Activated CD8-positive, alpha-beta T cell treated with anti-CD3 and anti-CD28 coated beads for 36 hours (primary cell): Measurements from ENCODE around the gene UPK3A. TPM values are rescaled to one million over a fixed set of nuclear protein-coding genes. Genes with fewer than 3 reads are reported as not detected.
"Not testable (repeated sequence)": the region's sequence is repeated elsewhere in the genome, so short reads cannot be mapped to it uniquely, and the experiment has no call there.

Experiments
- ATAC-seq: fragments of 200-7000 bp; cut with Tn5 transposase; one replicate; pipeline ENCODE4 v1.10.0; 2021; ENCODE audit warnings: mild to moderate bottlenecking, moderate library complexity
- CTCF ChIA-PET: fragments of 350-600 bp; sonication (Branson Sonifier 250); formaldehyde crosslinking; loops from one replicate; lab custom pipeline; 2021; ENCODE audit warnings: antibody characterized with exemption; lab: Charles Lee
- POLR2A ChIA-PET: fragments of 350-600 bp; sonication (Branson Sonifier 250); formaldehyde crosslinking; loops from one replicate; lab custom pipeline; 2021; ENCODE audit warnings: antibody characterized with exemption; lab: Charles Lee
- DNase-seq: peaks from one replicate; pipeline ENCODE4 v3.0.0-alpha.2; 2020
- H3K27ac Mint-ChIP-seq: one replicate; pipeline ENCODE4 v1.8.0; 2021; ENCODE audit warnings: mild to moderate bottlenecking, mixed read lengths
- H3K27me3 Mint-ChIP-seq: one replicate; pipeline ENCODE4 v1.8.0; 2021; ENCODE audit warnings: mixed read lengths
- H3K36me3 Mint-ChIP-seq: one replicate; pipeline ENCODE4 v1.8.0; 2021; ENCODE audit warnings: low read depth, mixed read lengths
- H3K4me1 Mint-ChIP-seq: one replicate; pipeline ENCODE4 v1.8.0; 2021; ENCODE audit warnings: low read depth, mixed read lengths
- H3K4me3 Mint-ChIP-seq: one replicate; pipeline ENCODE4 v1.8.0; 2021; ENCODE audit warnings: mild to moderate bottlenecking, moderate library complexity, mixed read lengths
- H3K9me3 Mint-ChIP-seq: one replicate; pipeline ENCODE4 v1.8.0; 2021; ENCODE audit warnings: mixed read lengths
- intact Hi-C: fragments of 100-400 bp; cut with micrococcal nuclease; formaldehyde crosslinking; loops from one replicate; pipeline ENCODE4 v1.10.0; 2022
- total RNA-seq, 2 experiments: library from RNA; stranded (reverse); gene quantifications; one replicate each; pipeline ENCODE4 v1.2.3, GENCODE V29; 2021
- TF ChIP-seq, protein P1 (sequence below): fragments of 200-600 bp; IDR thresholded peaks from one replicate; pipeline ENCODE4 v1.8.0; 2022; ENCODE audit warnings: antibody characterized with exemption, mild to moderate bottlenecking

Gene UPK3A
- total RNA-seq, 2 experiments from 2014 or later = not detected

- intact Hi-C loops = no loop called here
- H3K9me3 Mint-ChIP-seq = no peaks in the 10 kb centered on the region
- no peak overlapping the region for H3K4me3 Mint-ChIP-seq
- H3K27ac Mint-ChIP-seq = no peak overlapping the region
- ChIA-PET POLR2A (no interaction called here), CTCF (no interaction called here)
- DNase-seq = no peak
- no peak for ATAC-seq
- no peaks in the 10 kb centered on the region for H3K36me3 Mint-ChIP-seq
- TF ChIP-seq, protein P1, sequence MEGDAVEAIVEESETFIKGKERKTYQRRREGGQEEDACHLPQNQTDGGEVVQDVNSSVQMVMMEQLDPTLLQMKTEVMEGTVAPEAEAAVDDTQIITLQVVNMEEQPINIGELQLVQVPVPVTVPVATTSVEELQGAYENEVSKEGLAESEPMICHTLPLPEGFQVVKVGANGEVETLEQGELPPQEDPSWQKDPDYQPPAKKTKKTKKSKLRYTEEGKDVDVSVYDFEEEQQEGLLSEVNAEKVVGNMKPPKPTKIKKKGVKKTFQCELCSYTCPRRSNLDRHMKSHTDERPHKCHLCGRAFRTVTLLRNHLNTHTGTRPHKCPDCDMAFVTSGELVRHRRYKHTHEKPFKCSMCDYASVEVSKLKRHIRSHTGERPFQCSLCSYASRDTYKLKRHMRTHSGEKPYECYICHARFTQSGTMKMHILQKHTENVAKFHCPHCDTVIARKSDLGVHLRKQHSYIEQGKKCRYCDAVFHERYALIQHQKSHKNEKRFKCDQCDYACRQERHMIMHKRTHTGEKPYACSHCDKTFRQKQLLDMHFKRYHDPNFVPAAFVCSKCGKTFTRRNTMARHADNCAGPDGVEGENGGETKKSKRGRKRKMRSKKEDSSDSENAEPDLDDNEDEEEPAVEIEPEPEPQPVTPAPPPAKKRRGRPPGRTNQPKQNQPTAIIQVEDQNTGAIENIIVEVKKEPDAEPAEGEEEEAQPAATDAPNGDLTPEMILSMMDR = no peak
- H3K27me3 Mint-ChIP-seq = no peaks in the 10 kb centered on the region
- H3K4me1 Mint-ChIP-seq = peaks cover 15% of the 10 kb centered on the region
These were observed 8.1 kb downstream of the UPK3A start for GRCh38 chr22:45292731-45293442.

GRCh38 chr22:45294030-45294429 is 9.3 kb downstream of the UPK3A start:
- Mint-ChIP-seq H3K36me3 (no peaks in the 10 kb centered on the region), H3K27me3 (no peaks in the 10 kb centered on the region), H3K4me3 (no peak overlapping the region), H3K9me3 (no peaks in the 10 kb centered on the region), H3K27ac (no peak overlapping the region), H3K4me1 (peaks cover 15% of the 10 kb centered on the region)
- TF ChIP-seq, protein P1 = no peak
- ATAC-seq (no peak), DNase-seq (no peak)
- ChIA-PET POLR2A (no interaction called here), CTCF (no interaction called here)
- intact Hi-C loops = no loop called here

DNA sequence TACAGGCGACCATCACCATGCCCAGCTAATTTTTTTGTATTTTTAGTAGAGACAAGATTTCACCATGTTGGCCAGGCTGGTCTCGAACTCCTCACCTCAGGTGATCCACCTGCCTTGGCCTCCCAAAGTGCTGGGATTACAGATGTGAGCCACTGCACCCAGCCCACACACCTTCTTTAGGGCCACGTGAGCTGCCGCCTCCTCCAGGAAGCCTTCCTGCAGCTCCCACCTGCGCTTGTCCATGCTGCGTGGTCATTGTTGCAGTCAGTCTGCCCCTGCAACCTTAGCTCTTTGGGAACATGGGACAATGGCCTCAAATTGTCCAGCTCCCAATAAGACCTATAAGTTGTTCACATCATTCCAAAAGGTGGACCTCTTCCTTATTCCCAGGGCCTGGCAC is 10.3 kb downstream of the UPK3A start:
- CTCF ChIA-PET = interaction anchor here (1.4 kb wide), 1 partner anchor 18 kb away, joined by 5 read pairs; no protein-coding TSS in a partner anchor
- ATAC-seq, H3K27ac Mint-ChIP-seq, H3K4me3 Mint-ChIP-seq, DNase-seq, H3K36me3 Mint-ChIP-seq, intact Hi-C loops, H3K9me3 Mint-ChIP-seq, H3K27me3 Mint-ChIP-seq: not testable (repeated sequence)
- POLR2A ChIA-PET = interaction anchor here (0.9 kb wide), 1 partner anchor 13 kb away, joined by 4 read pairs; no protein-coding TSS in a partner anchor
- H3K4me1 Mint-ChIP-seq = peaks cover 15% of the 10 kb centered on the region

- H3K4me3 Mint-ChIP-seq = no peak overlapping the region
- POLR2A ChIA-PET = no interaction called here
- no peaks in the 10 kb centered on the region for H3K27me3 Mint-ChIP-seq
- no peaks in the 10 kb centered on the region for H3K36me3 Mint-ChIP-seq
- CTCF ChIA-PET = interaction anchor here (1.4 kb wide), 1 partner anchor 18 kb away, joined by 5 read pairs; no protein-coding TSS in a partner anchor
- no peaks in the 10 kb centered on the region for H3K9me3 Mint-ChIP-seq
- no peak overlapping the region for H3K27ac Mint-ChIP-seq
- ATAC-seq = no peak
- no peak for DNase-seq
- intact Hi-C loops = no loop called here
- peaks cover 15% of the 10 kb centered on the region for H3K4me1 Mint-ChIP-seq
- TF ChIP-seq, protein P1 = no peak
These were observed 10.7 kb downstream of the UPK3A start for GRCh38 chr22:45295492-45295891.

DNA sequence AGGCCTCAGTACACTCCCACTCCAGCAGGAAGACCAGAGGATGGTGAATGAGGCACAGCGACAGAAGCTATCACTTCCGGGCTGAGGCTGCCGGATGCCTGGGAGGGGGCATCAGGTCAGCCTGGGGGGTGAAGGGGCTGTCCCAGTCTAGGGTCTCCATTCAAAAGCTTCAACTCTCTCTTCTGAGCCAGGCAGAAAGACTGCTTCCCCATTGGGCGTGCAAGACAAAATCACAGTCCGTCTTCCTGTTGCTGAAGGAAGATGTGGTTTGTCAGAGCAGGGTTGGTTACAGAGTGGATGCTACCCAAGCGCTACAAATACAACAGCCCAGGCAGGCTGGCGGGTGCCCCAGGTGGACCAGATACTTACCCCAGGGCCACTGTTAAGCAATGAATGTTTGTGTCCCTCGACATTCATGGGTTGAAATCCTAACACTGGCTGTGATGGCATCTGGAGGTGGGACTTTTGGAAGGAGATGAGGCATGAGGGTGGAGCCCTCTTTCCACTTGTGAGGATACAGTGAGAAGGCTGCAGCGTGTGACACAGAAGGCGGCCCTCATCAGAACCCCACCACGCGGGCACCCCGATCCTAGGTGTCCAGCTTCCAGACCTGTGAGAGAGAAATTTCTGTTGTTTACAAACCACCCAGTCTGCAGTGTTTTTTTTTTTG is 12.0 kb downstream of the UPK3A start:
- peak overlapping the region; percentile 73 for H3K27ac Mint-ChIP-seq
- no peaks in the 10 kb centered on the region for H3K9me3 Mint-ChIP-seq
- peak; percentile 46 for DNase-seq
- ATAC-seq = peak; percentile 78
- intact Hi-C loops = no loop called here
- TF ChIP-seq, protein P1 = no peak
- H3K4me1 Mint-ChIP-seq = peaks cover 15% of the 10 kb centered on the region
- H3K4me3 Mint-ChIP-seq = no peak overlapping the region
- no peaks in the 10 kb centered on the region for H3K27me3 Mint-ChIP-seq
- no peaks in the 10 kb centered on the region for H3K36me3 Mint-ChIP-seq
- POLR2A ChIA-PET = interaction anchor here (1.0 kb wide), 1 partner anchor 128 kb away, joined by 3 read pairs; no protein-coding TSS in a partner anchor
- CTCF ChIA-PET = no interaction called here
